Neutrophil (primary cell): ENCODE data around the gene DCST1.

Experiments used
- H3K27ac ChIP-seq: fragments of 200-600 bp; sonication (generic); 2 replicates; pipeline ENCODE4 v1.5.1; 2016; ENCODE audit warnings: mild to moderate bottlenecking, moderate library complexity
- H3K27me3 ChIP-seq: fragments of 200-600 bp; sonication (generic); 2 replicates; pipeline ENCODE4 v1.6.0; 2016; ENCODE audit warnings: mild to moderate bottlenecking
- H3K36me3 ChIP-seq: fragments of 200-600 bp; sonication (generic); 2 replicates; pipeline ENCODE4 v1.5.1; 2017
- H3K4me1 ChIP-seq, 2 experiments: fragments of 200-600 bp in 1 of 2; sonication (generic) in 1 of 2; 1 replicate in 1 of 2; 2 replicates in 1 of 2; pipeline versions ENCODE4 v1.5.1 to v1.6.1; 2013 to 2016; ENCODE audit warnings: low read depth in 1 of 2, low read length in 1 of 2, mild to moderate bottlenecking in 1 of 2, moderate library complexity in 1 of 2; ENCODE audit not compliant: control insufficient read depth in 1 of 2, insufficient read depth in 1 of 2
- H3K4me3 ChIP-seq, 2 experiments: fragments of 200-600 bp in 1 of 2; sonication (generic) in 1 of 2; 1 replicate in 1 of 2; 2 replicates in 1 of 2; pipeline ENCODE4 v1.5.1; 2013 to 2016; ENCODE audit warnings: low read depth in 1 of 2, low read length in 1 of 2, mild to moderate bottlenecking in 1 of 2, moderate library complexity in 1 of 2
- H3K9me3 ChIP-seq: fragments of 200-600 bp; sonication (generic); 2 replicates; pipeline ENCODE4 v1.5.1; 2016
- TF ChIP-seq, protein P1 (sequence below): fragments of 200-600 bp; sonication (generic); IDR thresholded peaks from 2 replicates; pipeline ENCODE4 v1.5.1; 2016; ENCODE audit warnings: antibody characterized with exemption

The DCST1 gene

DNA sequence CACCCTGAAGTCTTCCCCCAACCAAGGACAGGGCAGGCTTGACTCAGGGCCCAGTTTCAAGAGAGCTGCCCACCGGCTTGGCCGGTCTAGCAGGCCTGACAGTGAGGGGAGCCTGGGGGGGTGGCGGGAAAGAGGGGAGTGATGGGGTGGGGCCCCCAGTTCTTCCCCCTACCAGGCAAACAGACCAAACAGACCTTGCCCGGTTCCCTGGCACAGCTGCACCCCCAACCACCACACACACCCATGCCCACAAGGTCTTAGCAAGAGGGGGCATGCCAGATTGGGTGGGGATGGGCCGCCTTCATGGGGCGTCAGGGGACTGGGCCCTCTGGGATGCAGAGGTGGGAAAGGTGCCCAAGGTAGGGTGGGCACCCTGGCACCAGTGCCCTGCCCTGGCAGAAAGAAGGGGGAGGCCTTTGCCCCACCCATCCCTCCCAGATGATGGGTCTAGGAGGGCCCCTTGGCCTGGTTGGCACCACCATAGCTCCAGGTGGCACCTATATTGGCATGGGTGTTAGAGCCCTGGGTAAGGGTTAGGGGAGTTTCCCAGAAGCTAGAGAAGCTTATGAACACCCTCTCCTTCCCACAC, 22.1 kb upstream of the DCST1 start:
- Histone ChIP-seq H3K36me3 (peaks cover 54% of the 10 kb centered on the region), H3K4me3 (peak overlapping the region; percentile 85 to 95), H3K4me1 (peaks cover 90 to 98% of the 10 kb centered on the region in 2 experiments), H3K9me3 (no peaks in the 10 kb centered on the region), H3K27me3 (no peaks in the 10 kb centered on the region), H3K27ac (peak overlapping the region; percentile 97)
- TF ChIP-seq, protein P1, sequence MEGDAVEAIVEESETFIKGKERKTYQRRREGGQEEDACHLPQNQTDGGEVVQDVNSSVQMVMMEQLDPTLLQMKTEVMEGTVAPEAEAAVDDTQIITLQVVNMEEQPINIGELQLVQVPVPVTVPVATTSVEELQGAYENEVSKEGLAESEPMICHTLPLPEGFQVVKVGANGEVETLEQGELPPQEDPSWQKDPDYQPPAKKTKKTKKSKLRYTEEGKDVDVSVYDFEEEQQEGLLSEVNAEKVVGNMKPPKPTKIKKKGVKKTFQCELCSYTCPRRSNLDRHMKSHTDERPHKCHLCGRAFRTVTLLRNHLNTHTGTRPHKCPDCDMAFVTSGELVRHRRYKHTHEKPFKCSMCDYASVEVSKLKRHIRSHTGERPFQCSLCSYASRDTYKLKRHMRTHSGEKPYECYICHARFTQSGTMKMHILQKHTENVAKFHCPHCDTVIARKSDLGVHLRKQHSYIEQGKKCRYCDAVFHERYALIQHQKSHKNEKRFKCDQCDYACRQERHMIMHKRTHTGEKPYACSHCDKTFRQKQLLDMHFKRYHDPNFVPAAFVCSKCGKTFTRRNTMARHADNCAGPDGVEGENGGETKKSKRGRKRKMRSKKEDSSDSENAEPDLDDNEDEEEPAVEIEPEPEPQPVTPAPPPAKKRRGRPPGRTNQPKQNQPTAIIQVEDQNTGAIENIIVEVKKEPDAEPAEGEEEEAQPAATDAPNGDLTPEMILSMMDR: no peak

DNA sequence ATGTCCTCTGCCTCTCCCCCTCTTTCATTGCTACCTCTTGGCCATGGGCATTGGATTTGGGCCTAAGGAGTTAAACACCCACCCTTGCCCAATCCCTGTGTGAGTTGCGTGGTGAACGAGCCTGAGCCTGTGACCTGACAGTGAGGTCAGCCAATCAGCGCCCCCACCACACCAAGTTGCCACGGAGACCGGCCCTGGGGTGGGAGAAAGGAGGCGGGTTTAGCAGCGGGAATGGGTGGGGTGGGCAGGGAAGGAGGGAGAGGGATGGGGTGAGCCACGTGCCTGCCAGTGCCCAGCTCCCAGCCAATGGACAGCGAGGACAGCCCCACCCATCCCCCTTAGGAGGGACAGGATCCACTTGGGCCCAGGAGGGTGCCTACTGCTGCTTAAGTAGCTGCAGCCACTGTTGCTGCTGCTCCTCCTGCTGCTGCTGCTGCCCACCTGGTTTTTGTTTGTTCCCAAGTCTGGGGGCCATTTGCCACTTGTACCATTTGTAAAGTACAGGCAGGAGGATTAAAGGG, 21.5 kb upstream of the DCST1 start:
- no peaks in the 10 kb centered on the region for H3K27me3 ChIP-seq
- H3K27ac ChIP-seq: peak overlapping the region; percentile 97
- H3K4me3 ChIP-seq: peak overlapping the region; percentile 85 to 95
- TF ChIP-seq, protein P1: no peak
- no peaks in the 10 kb centered on the region for H3K9me3 ChIP-seq
- H3K36me3 ChIP-seq: peaks cover 59% of the 10 kb centered on the region
- peaks cover 90 to 98% of the 10 kb centered on the region in 2 experiments for H3K4me1 ChIP-seq

DNA sequence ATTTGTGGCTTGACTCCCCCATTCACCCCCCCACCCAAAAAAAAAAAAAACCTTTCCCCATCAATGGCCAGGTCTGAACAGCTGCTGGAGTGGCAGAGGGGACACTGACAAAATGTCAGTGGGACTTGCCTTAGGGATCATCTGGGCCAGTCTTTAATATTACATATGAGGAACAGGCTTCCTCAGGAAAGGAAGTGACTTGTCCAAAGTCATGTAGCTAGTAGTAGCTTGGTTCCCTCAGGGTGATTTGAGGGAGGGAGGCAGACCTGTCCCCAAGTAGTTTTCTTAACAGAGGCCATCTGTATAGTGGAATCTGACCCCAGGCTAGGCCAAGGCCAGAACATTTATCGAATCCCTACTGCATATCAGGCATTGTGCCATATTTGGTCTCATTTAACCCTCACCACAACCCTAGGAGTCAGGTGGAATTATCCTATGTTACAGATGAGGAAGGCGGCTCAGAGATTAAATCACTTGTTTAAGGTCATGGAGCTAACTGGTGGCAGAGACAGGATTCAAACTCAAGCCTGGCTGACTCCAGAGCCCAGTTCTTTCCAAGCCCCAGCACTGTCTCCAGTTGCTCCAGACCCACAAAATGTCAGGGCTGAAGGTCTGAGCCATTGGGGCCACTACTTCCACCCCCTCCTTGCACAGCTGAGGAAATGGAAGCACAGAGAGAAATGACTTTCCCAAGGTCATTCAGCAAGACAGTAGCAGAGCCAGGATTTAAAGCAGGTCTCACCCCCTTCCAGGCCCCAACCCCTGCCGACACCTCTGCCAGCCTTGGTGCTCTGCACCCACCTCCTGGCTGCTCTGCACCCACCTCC, 20.6 kb upstream of the DCST1 start:
- TF ChIP-seq, protein P1: no peak
- H3K4me1 ChIP-seq: peaks cover 90 to 98% of the 10 kb centered on the region in 2 experiments
- H3K9me3 ChIP-seq: no peaks in the 10 kb centered on the region
- peak overlapping the region; percentile 97 for H3K27ac ChIP-seq
- peak overlapping the region; percentile 34 to 85 for H3K4me3 ChIP-seq
- peaks cover 68% of the 10 kb centered on the region for H3K36me3 ChIP-seq
- H3K27me3 ChIP-seq: no peaks in the 10 kb centered on the region

DNA sequence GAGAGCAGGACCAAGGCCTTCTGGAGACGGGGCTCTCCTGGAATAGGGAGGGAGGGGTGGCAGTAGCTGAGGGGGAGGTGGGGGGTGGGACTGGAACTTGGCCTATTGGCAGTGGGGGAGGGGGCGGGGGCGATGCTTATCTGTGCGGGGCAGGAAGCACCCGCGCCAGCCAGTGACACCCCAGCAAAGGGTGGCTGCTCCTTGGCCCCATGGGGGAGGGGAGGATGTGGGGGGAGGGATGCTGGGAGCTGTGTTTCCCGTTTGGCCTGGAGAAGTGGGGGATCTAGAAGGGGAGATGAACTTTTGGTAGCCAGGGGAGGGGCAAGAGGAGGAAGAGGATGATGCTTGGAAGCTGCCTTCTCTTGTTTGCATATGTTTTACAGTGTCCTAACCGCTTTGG, 20.0 kb upstream of the DCST1 start:
- peak overlapping the region in 1 of 2 experiments; percentile 85 for H3K4me3 ChIP-seq
- H3K4me1 ChIP-seq: peaks cover 87 to 95% of the 10 kb centered on the region in 2 experiments
- no peaks in the 10 kb centered on the region for H3K9me3 ChIP-seq
- peaks cover 75% of the 10 kb centered on the region for H3K36me3 ChIP-seq
- TF ChIP-seq, protein P1: no peak
- no peaks in the 10 kb centered on the region for H3K27me3 ChIP-seq
- peak overlapping the region; percentile 97 for H3K27ac ChIP-seq

DNA sequence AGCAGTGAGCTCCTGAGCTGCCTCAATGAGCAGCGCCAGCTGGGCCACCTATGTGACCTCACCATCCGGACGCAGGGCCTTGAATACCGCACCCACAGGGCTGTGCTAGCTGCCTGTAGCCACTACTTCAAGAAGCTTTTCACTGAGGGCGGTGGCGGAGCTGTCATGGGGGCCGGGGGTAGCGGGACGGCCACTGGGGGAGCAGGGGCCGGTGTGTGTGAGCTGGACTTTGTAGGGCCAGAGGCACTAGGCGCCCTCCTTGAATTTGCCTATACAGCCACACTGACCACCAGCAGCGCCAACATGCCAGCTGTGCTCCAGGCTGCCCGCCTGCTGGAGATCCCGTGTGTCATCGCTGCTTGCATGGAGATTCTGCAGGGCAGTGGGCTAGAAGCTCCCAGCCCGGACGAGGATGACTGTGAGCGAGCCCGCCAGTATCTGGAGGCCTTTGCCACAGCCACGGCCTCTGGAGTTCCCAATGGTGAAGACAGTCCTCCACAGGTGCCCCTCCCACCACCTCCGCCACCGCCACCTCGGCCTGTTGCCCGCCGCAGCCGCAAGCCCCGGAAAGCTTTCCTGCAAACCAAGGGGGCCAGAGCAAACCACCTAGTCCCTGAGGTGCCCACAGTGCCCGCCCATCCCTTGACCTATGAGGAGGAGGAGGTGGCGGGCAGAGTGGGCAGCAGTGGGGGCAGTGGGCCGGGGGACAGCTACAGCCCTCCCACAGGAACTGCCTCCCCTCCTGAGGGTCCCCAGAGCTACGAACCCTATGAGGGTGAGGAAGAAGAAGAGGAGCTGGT, 18.7 kb upstream of the DCST1 start:
- Histone ChIP-seq H3K4me3 (no peak overlapping the region), H3K36me3 (peaks cover 86% of the 10 kb centered on the region), H3K4me1 (peaks cover 76 to 82% of the 10 kb centered on the region in 2 experiments), H3K9me3 (no peaks in the 10 kb centered on the region), H3K27me3 (no peaks in the 10 kb centered on the region), H3K27ac (peak overlapping the region; percentile 97)
- TF ChIP-seq, protein P1: no peak
